H9 (cell line): ENCODE data around the gene CHTOP. TPM values are rescaled to one million over a fixed set of nuclear protein-coding genes. Genes with fewer than 3 reads are reported as not detected.

ENCODE experiments used
- DNase-seq: peaks from one replicate; pipeline ENCODE4 v3.0.0-alpha.2; 2017
- H2AFZ ChIP-seq: one replicate; pipeline ENCODE4 v1.6.1; 2013; ENCODE audit warnings: mild to moderate bottlenecking, low read length, control low read depth, moderate library complexity
- H2AK5ac ChIP-seq: 2 replicates; pipeline ENCODE4 v1.6.1; 2013; ENCODE audit warnings: low read length, control low read depth, mixed read lengths; ENCODE audit not compliant: insufficient read length
- H2BK120ac ChIP-seq: one replicate; pipeline ENCODE4 v1.6.1; 2013; ENCODE audit warnings: low read depth, mild to moderate bottlenecking, low read length, control low read depth, inconsistent platforms; ENCODE audit not compliant: poor library complexity, severe bottlenecking
- H2BK12ac ChIP-seq: 2 replicates; pipeline ENCODE4 v1.6.1; 2013; ENCODE audit warnings: low read length, control low read depth, mixed read lengths, low read depth; ENCODE audit not compliant: insufficient read length
- H2BK15ac ChIP-seq: 2 replicates; pipeline ENCODE4 v1.6.1; 2013; ENCODE audit warnings: low read depth, low read length, control low read depth
- H2BK20ac ChIP-seq: one replicate; pipeline ENCODE4 v1.6.1; 2013; ENCODE audit warnings: low read depth, mild to moderate bottlenecking, low read length, control low read depth, inconsistent platforms; ENCODE audit not compliant: poor library complexity, severe bottlenecking
- H2BK5ac ChIP-seq: 2 replicates; pipeline ENCODE4 v1.6.1; 2013; ENCODE audit warnings: low read length, control low read depth, mixed read lengths; ENCODE audit not compliant: insufficient read length
- H3K14ac ChIP-seq: 2 replicates; pipeline ENCODE4 v1.6.1; 2013; ENCODE audit warnings: low read length, control low read depth; ENCODE audit not compliant: insufficient read depth
- H3K18ac ChIP-seq: 2 replicates; pipeline ENCODE4 v1.6.1; 2013; ENCODE audit warnings: low read depth, mild to moderate bottlenecking, mixed read lengths, low read length, control low read depth; ENCODE audit not compliant: insufficient read length
- H3K23ac ChIP-seq: 2 replicates; pipeline ENCODE4 v1.6.1; 2013; ENCODE audit warnings: low read length, control low read depth, mixed read lengths, low read depth; ENCODE audit not compliant: insufficient read length
- H3K23me2 ChIP-seq: 2 replicates; pipeline ENCODE4 v1.6.1; 2013; ENCODE audit warnings: low read depth, mild to moderate bottlenecking, mixed read lengths, low read length, control low read depth; ENCODE audit not compliant: insufficient read length, poor library complexity, severe bottlenecking
- H3K27ac ChIP-seq: 2 replicates; pipeline ENCODE4 v1.5.1; 2013; ENCODE audit warnings: low read length, control low read depth, mixed read lengths, low read depth; ENCODE audit not compliant: insufficient read length
- H3K27me3 ChIP-seq: 2 replicates; pipeline ENCODE4 v1.6.1; 2013; ENCODE audit warnings: low read length, control low read depth, inconsistent platforms; ENCODE audit not compliant: insufficient read depth
- H3K4ac ChIP-seq: 2 replicates; pipeline ENCODE4 v1.6.1; 2013; ENCODE audit warnings: low read depth, mild to moderate bottlenecking, control low read depth, inconsistent platforms, low read length, moderate library complexity
- H3K4me1 ChIP-seq: 2 replicates; pipeline ENCODE4 v1.6.1; 2013; ENCODE audit warnings: low read length, control low read depth, inconsistent platforms; ENCODE audit not compliant: insufficient read depth
- H3K4me2 ChIP-seq: 2 replicates; pipeline ENCODE4 v1.6.1; 2013; ENCODE audit warnings: low read length, control low read depth, mixed read lengths; ENCODE audit not compliant: insufficient read length, insufficient read depth
- H3K56ac ChIP-seq: 2 replicates; pipeline ENCODE4 v1.6.1; 2013; ENCODE audit warnings: low read depth, mild to moderate bottlenecking, mixed read lengths, low read length, control low read depth; ENCODE audit not compliant: insufficient read length
- H3K79me1 ChIP-seq: 2 replicates; pipeline ENCODE4 v1.6.1; 2013; ENCODE audit warnings: low read depth, mild to moderate bottlenecking, moderate library complexity, low read length, control low read depth, inconsistent platforms; ENCODE audit not compliant: insufficient read depth, poor library complexity, severe bottlenecking
- H3K79me2 ChIP-seq: 2 replicates; pipeline ENCODE4 v1.6.1; 2013; ENCODE audit warnings: low read length, control low read depth, inconsistent platforms; ENCODE audit not compliant: insufficient read depth
- H3K9ac ChIP-seq: 2 replicates; pipeline ENCODE4 v1.6.1; 2013; ENCODE audit warnings: low read length, control low read depth, mixed read lengths; ENCODE audit not compliant: insufficient read length; ENCODE audit errors: extremely low read depth
- H3K9me3 ChIP-seq: one replicate; pipeline ENCODE4 v1.6.1; 2013; ENCODE audit warnings: low read depth, low read length, inconsistent platforms; ENCODE audit not compliant: control insufficient read depth
- H3T11ph ChIP-seq: one replicate; pipeline ENCODE4 v1.6.1; 2013; ENCODE audit warnings: mild to moderate bottlenecking, low read length, control low read depth, inconsistent platforms
- H4K20me1 ChIP-seq: one replicate; pipeline ENCODE4 v1.6.1; 2013; ENCODE audit not compliant: control insufficient read depth, insufficient read length, insufficient read depth
- H4K5ac ChIP-seq: 2 replicates; pipeline ENCODE4 v1.6.1; 2013; ENCODE audit warnings: low read depth, mild to moderate bottlenecking, mixed read lengths, low read length, control low read depth; ENCODE audit not compliant: insufficient read length
- H4K8ac ChIP-seq: replicated peaks from 2 replicates; pipeline ENCODE4 v1.6.1; 2013; ENCODE audit warnings: low read length, control low read depth, mixed read lengths, low read depth; ENCODE audit not compliant: insufficient read length
- H4K91ac ChIP-seq: 2 replicates; pipeline ENCODE4 v1.6.1; 2013; ENCODE audit warnings: low read depth, mild to moderate bottlenecking, moderate library complexity, mixed read lengths, low read length, control low read depth; ENCODE audit not compliant: insufficient read length
- H3K27ac Mint-ChIP-seq, 3 experiments: 2 replicates in 2 of 3; 3 replicates in 1 of 3; pipeline ENCODE4 v1.8.0; 2020 to 2021; ENCODE audit warnings: mixed read lengths in 3 of 3, mild to moderate bottlenecking in 1 of 3, moderate library complexity in 1 of 3
- H3K27me3 Mint-ChIP-seq: 2 replicates; pipeline ENCODE4 v1.8.0; 2021; ENCODE audit warnings: low read depth, mild to moderate bottlenecking, moderate library complexity, mixed read lengths
- H3K36me3 Mint-ChIP-seq, 3 experiments: 2 replicates in 2 of 3; 3 replicates in 1 of 3; pipeline ENCODE4 v1.8.0; 2020 to 2021; ENCODE audit warnings: low read depth in 3 of 3, mixed read lengths in 3 of 3; ENCODE audit not compliant: insufficient read depth in 1 of 3
- H3K4me1 Mint-ChIP-seq, 2 experiments: 2 replicates each; pipeline ENCODE4 v1.8.0; 2020; ENCODE audit warnings: mixed read lengths in 2 of 2
- H3K4me3 Mint-ChIP-seq, 2 experiments: 2 replicates in 1 of 2; 3 replicates in 1 of 2; pipeline ENCODE4 v1.8.0; 2020 to 2021; ENCODE audit warnings: mild to moderate bottlenecking in 2 of 2, mixed read lengths in 2 of 2, moderate library complexity in 1 of 2
- H3K9me3 Mint-ChIP-seq, 2 experiments: 2 replicates in 1 of 2; 3 replicates in 1 of 2; pipeline ENCODE4 v1.8.0; 2020; ENCODE audit warnings: mild to moderate bottlenecking in 2 of 2, mixed read lengths in 2 of 2, moderate library complexity in 1 of 2
- CTCF ChIP-seq: fragments of 200-600 bp; sonication (generic); conservative IDR thresholded peaks from 3 replicates; pipeline ENCODE4 v1.8.0; 2021; ENCODE audit warnings: antibody characterized with exemption, mild to moderate bottlenecking
- WGBS: extraction: QIAGEN DNeasy Blood & Tissue Kit; methylation state at CpG from one replicate; pipeline ENCODE4 v1.1.7; 2013; ENCODE audit warnings: missing lambda C conversion rate, low lambda C conversion rate, mixed read lengths; ENCODE audit not compliant: insufficient read length; ENCODE audit errors: extremely low coverage; 5-methylcytosine and 5-hydroxymethylcytosine counted together
- total RNA-seq: library from RNA; stranded (reverse); gene quantifications from 2 replicates; pipeline ENCODE4 v1.2.1, GENCODE V29; 2021

Gene CHTOP
- total RNA-seq, 1 experiment from 2014 or later = 126 TPM

DNA sequence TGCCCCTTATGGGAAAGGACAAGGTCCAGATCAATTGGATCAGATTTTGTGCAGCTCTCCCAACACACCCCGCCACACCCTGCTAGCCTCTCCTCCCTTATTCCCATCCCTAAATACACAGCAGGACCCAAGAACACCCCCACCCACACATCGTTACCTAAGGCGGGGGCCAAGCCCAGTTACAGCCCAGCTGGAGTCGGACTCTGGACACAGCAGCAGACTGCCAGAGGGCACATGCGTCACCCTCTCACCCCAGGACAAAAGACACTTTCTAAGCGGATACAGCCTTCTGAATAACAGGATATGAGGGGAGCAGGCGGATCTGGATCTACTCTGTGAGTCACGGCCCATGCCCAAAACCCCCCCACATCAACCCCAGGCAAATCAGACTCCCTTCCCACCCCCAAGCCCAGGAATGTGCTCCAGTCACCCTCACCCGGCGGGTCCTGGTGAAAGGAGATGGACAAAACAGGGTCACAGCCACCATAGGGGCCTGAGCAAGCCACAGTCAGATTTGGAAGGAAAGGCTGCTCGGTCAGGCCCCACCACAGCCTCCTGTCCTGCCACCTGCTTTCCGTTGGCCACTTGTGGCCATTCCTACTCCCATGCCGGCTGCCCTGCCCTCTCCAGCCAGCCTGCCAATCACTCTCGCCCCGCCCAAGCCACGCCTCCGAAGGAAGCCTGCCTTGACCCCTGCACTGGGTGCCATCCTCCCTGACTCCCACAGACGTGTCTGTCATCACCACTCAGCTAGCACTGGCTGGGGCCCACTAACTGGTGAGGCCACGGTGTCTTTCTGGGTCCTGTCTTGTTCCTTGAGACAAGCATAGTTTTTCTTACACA, 24.9 kb upstream of the CHTOP start:
- no peaks in the 10 kb centered on the region for H4K20me1 ChIP-seq
- DNase-seq = peak; percentile 91
- H3K79me2 ChIP-seq = no peaks in the 10 kb centered on the region
- no peak overlapping the region for H2BK15ac ChIP-seq
- H3K4ac ChIP-seq = no peak overlapping the region
- H3K4me1 Mint-ChIP-seq = peaks cover 38 to 49% of the 10 kb centered on the region in 2 experiments
- no peaks in the 10 kb centered on the region for H3K27me3 ChIP-seq
- H3K18ac ChIP-seq = peak overlapping the region; percentile 41
- no peak overlapping the region for H4K91ac ChIP-seq
- no peak overlapping the region for H2BK20ac ChIP-seq
- no peaks in the 10 kb centered on the region for H3K9me3 Mint-ChIP-seq
- no peak for TF ChIP-seq CTCF
- H3K9me3 ChIP-seq = no peaks in the 10 kb centered on the region
- H3K27ac ChIP-seq = no peak overlapping the region
- peak overlapping the region in 2 of 3 experiments; percentile 38 to 96; a peak in 3 of 7 replicates for H3K27ac Mint-ChIP-seq
- no peak overlapping the region for H4K5ac ChIP-seq
- peak overlapping the region; percentile 23 to 60; a peak in 3 of 5 replicates for H3K4me3 Mint-ChIP-seq
- H3K27me3 Mint-ChIP-seq = peaks cover 2% of the 10 kb centered on the region
- H4K8ac ChIP-seq = no peak overlapping the region
- no peak overlapping the region for H2BK12ac ChIP-seq
- H3K14ac ChIP-seq = peak overlapping the region; percentile 77
- no CpG with 5 or more reads among the region's 19 CpGs for WGBS
- no peak overlapping the region for H2BK120ac ChIP-seq
- peaks cover 9% of the 10 kb centered on the region; the same call in 1 of the 2 replicates for H3K4me1 ChIP-seq
- H2BK5ac ChIP-seq = no peak overlapping the region
- no peak overlapping the region for H3T11ph ChIP-seq
- no peaks in the 10 kb centered on the region for H3K79me1 ChIP-seq
- peaks cover 3% of the 10 kb centered on the region for H3K23me2 ChIP-seq
- H3K4me2 ChIP-seq = peak overlapping the region; percentile 6
- H3K9ac ChIP-seq = no peak overlapping the region
- no peak overlapping the region for H2AFZ ChIP-seq
- no peak overlapping the region for H3K56ac ChIP-seq
- no peak overlapping the region for H2AK5ac ChIP-seq
- H3K23ac ChIP-seq = no peak overlapping the region
- peaks cover 0 to 6% (median 4%) of the 10 kb centered on the region in 3 experiments; a peak in 3 of 7 replicates for H3K36me3 Mint-ChIP-seq
